H1 (cell line): Measurements from ENCODE around the gene HERC5. TPM values are rescaled to one million over a fixed set of nuclear protein-coding genes. Genes with fewer than 3 reads are reported as not detected.
A peak's percentile ranks its signal among the peaks of the same experiment; 100 is the strongest.

Source experiments
- CTCF ChIA-PET: fragments of 300-600 bp; sonication (Branson Sonifier 250); formaldehyde crosslinking; loops from one replicate; lab custom pipeline; 2021; ENCODE audit not compliant: partially characterized antibody; lab: Charles Lee
- POLR2A ChIA-PET: fragments of 300-600 bp; sonication (Branson Sonifier 250); formaldehyde crosslinking; loops from one replicate; lab custom pipeline; 2021; ENCODE audit warnings: inconsistent platforms; ENCODE audit not compliant: partially characterized antibody; lab: Charles Lee
- DNase-seq, 2 experiments: peaks; one replicate each; pipeline versions ENCODE4 v3.0.0 to v3.0.0-alpha.2; 2010 to 2022; ENCODE audit warnings: low spot score in 2 of 2, low read depth in 1 of 2, mixed read lengths in 1 of 2
- FAIRE-seq: peaks from 2 replicates; lab custom pipeline; 2011; peaks lifted over from hg19 to GRCh38; lab: Jason Lieb, UNC
- H2AFZ ChIP-seq: 2 replicates; pipeline ENCODE4 v1.8.1; 2012; ENCODE audit warnings: low read length, inconsistent platforms
- H2AK5ac ChIP-seq: 2 replicates; pipeline ENCODE4 v1.6.1; 2013; ENCODE audit warnings: low read depth, low read length
- H2BK120ac ChIP-seq: replicated peaks from 2 replicates; pipeline ENCODE3; 2013; ENCODE audit warnings: low read depth, low read length, inconsistent platforms
- H2BK12ac ChIP-seq: 2 replicates; pipeline ENCODE4 v1.6.1; 2013; ENCODE audit warnings: low read depth, low read length
- H2BK15ac ChIP-seq: 2 replicates; pipeline ENCODE4 v1.6.1; 2013; ENCODE audit warnings: low read length
- H2BK20ac ChIP-seq: 2 replicates; pipeline ENCODE4 v1.6.1; 2013; ENCODE audit warnings: low read length
- H2BK5ac ChIP-seq: 2 replicates; pipeline ENCODE4 v1.6.1; 2013; ENCODE audit warnings: low read depth, low read length
- H3K14ac ChIP-seq: 2 replicates; pipeline ENCODE4 v1.6.1; 2013; ENCODE audit warnings: inconsistent platforms; ENCODE audit not compliant: insufficient read length
- H3K18ac ChIP-seq: 2 replicates; pipeline ENCODE4 v1.6.1; 2013; ENCODE audit warnings: low read length; ENCODE audit errors: extremely low read depth
- H3K23ac ChIP-seq: 2 replicates; pipeline ENCODE4 v1.6.1; 2013; ENCODE audit warnings: inconsistent platforms; ENCODE audit not compliant: insufficient read length
- H3K23me2 ChIP-seq: 2 replicates; pipeline ENCODE4 v1.6.1; 2013; ENCODE audit warnings: low read depth, low read length
- H3K27ac ChIP-seq: 2 replicates; pipeline ENCODE4 v1.6.1; 2011; ENCODE audit warnings: low read depth, low read length, inconsistent platforms
- H3K27me3 ChIP-seq, 4 experiments: replicated peaks in 1 of 4; 1 replicate in 1 of 4; 2 replicates in 3 of 4; pipeline versions ENCODE4 v1.6.1 to v1.8.1; 2011 to 2013; ENCODE audit warnings: low read length in 3 of 4, mild to moderate bottlenecking in 3 of 4, inconsistent platforms in 2 of 4, mixed read lengths in 2 of 4, moderate library complexity in 1 of 4; ENCODE audit not compliant: control insufficient read depth in 3 of 4, insufficient read depth in 3 of 4; ENCODE audit errors: extremely low read depth in 1 of 4
- H3K36me3 ChIP-seq, 4 experiments: 2 replicates each; pipeline versions ENCODE4 v1.6.1 to v1.8.1; 2011 to 2013; ENCODE audit warnings: mild to moderate bottlenecking in 4 of 4, low read length in 3 of 4, moderate library complexity in 2 of 4, control low read depth in 1 of 4, inconsistent platforms in 1 of 4; ENCODE audit not compliant: insufficient read depth in 4 of 4, control insufficient read depth in 2 of 4
- H3K4ac ChIP-seq: replicated peaks from 2 replicates; pipeline ENCODE3; 2013; ENCODE audit warnings: low read length, low read depth, mixed read lengths, inconsistent platforms; ENCODE audit not compliant: insufficient read length
- H3K4me1 ChIP-seq, 4 experiments: replicated peaks in 1 of 4; 1 replicate in 1 of 4; 2 replicates in 3 of 4; pipeline versions ENCODE4 v1.6.1 to v1.8.1; 2011 to 2013; ENCODE audit warnings: low read length in 3 of 4, inconsistent platforms in 2 of 4, mixed read lengths in 1 of 4; ENCODE audit not compliant: insufficient read depth in 4 of 4, control insufficient read depth in 3 of 4
- H3K4me2 ChIP-seq, 2 experiments: 2 replicates each; pipeline versions ENCODE4 v1.6.1 to v1.8.1; 2011 to 2013; ENCODE audit warnings: low read depth in 2 of 2, low read length in 2 of 2, control low read depth in 1 of 2, inconsistent platforms in 1 of 2, mild to moderate bottlenecking in 1 of 2; ENCODE audit not compliant: insufficient read depth in 1 of 2
- H3K4me3 ChIP-seq, 4 experiments: fragments of 200-600, 300-600 bp in 1 of 4; sonication (generic), shearing (Covaris generic), sonication (Bioruptor Twin) in 1 of 4; 2 replicates each; pipeline versions ENCODE4 v1.5.1 to v1.8.1; 2011 to 2016; ENCODE audit warnings: low read length in 4 of 4, low read depth in 3 of 4, control low read depth in 2 of 4, inconsistent platforms in 2 of 4, mild to moderate bottlenecking in 2 of 4, mixed read lengths in 1 of 4, moderate library complexity in 1 of 4; ENCODE audit not compliant: insufficient read depth in 2 of 4; ENCODE audit errors: extremely low read depth in 1 of 4
- H3K56ac ChIP-seq: replicated peaks from 2 replicates; pipeline ENCODE3; 2013; ENCODE audit warnings: low read depth, mild to moderate bottlenecking, mixed read lengths, low read length, inconsistent platforms; ENCODE audit not compliant: insufficient read length
- H3K79me1 ChIP-seq: 2 replicates; pipeline ENCODE4 v1.6.1; 2013; ENCODE audit warnings: low read depth, low read length, control low read depth
- H3K79me2 ChIP-seq, 2 experiments: 2 replicates each; pipeline versions ENCODE4 v1.6.1 to v1.8.1; 2012 to 2013; ENCODE audit warnings: low read length in 2 of 2, mild to moderate bottlenecking in 2 of 2, inconsistent platforms in 1 of 2; ENCODE audit not compliant: insufficient read depth in 2 of 2, control insufficient read depth in 1 of 2
- H3K9ac ChIP-seq, 4 experiments: replicated peaks in 1 of 4; 1 replicate in 1 of 4; 2 replicates in 3 of 4; pipeline versions ENCODE4 v1.6.1 to v1.8.1; 2011 to 2013; ENCODE audit warnings: low read depth in 3 of 4, low read length in 3 of 4, control low read depth in 2 of 4, mild to moderate bottlenecking in 2 of 4, moderate library complexity in 2 of 4, inconsistent platforms in 1 of 4; ENCODE audit errors: extremely low read depth in 1 of 4
- H3K9me3 ChIP-seq, 2 experiments: 2 replicates each; pipeline versions ENCODE4 v1.6.1 to v1.8.1; 2012 to 2013; ENCODE audit warnings: mild to moderate bottlenecking in 2 of 2, moderate library complexity in 2 of 2, control low read depth in 1 of 2, inconsistent platforms in 1 of 2, low read depth in 1 of 2, low read length in 1 of 2, mixed read lengths in 1 of 2; ENCODE audit not compliant: insufficient read depth in 2 of 2
- H4K20me1 ChIP-seq, 2 experiments: replicated peaks in 1 of 2; 2 replicates each; pipeline versions ENCODE3 to v1.8.1; 2011 to 2013; ENCODE audit warnings: inconsistent platforms in 2 of 2, low read length in 2 of 2, mild to moderate bottlenecking in 1 of 2; ENCODE audit not compliant: insufficient read depth in 2 of 2, control insufficient read depth in 1 of 2
- H4K5ac ChIP-seq: 2 replicates; pipeline ENCODE4 v1.6.1; 2013; ENCODE audit warnings: low read length, low read depth, mixed read lengths, inconsistent platforms; ENCODE audit not compliant: insufficient read length
- H4K8ac ChIP-seq: 2 replicates; pipeline ENCODE4 v1.8.0; 2013; ENCODE audit warnings: mild to moderate bottlenecking, moderate library complexity, low read length, inconsistent platforms; ENCODE audit not compliant: insufficient read depth; ENCODE audit errors: extremely low read depth
- H4K91ac ChIP-seq: replicated peaks from 2 replicates; pipeline ENCODE3; 2013; ENCODE audit warnings: low read length, mixed read lengths, inconsistent platforms; ENCODE audit not compliant: insufficient read length
- ASH2L ChIP-seq: fragments of 200-600, 300-600 bp; sonication (generic); IDR thresholded peaks from one replicate; pipeline ENCODE4 v1.7.1; 2017; ENCODE audit warnings: low read length
- CBX8 ChIP-seq: fragments of 300-800, 300-1000 bp; sonication (generic); IDR thresholded peaks from 2 replicates; pipeline ENCODE4 v1.7.1; 2016; ENCODE audit warnings: low read depth, low read length, borderline replicate concordance
- EGR1 ChIP-seq: IDR thresholded peaks from 2 replicates; pipeline ENCODE4 v1.6.1; 2011; ENCODE audit warnings: low read depth, low read length, borderline replicate concordance
- GABPA ChIP-seq: IDR thresholded peaks from 2 replicates; pipeline ENCODE4 v1.6.1; 2011; ENCODE audit warnings: mild to moderate bottlenecking, low read length, moderate library complexity, borderline replicate concordance; ENCODE audit not compliant: insufficient read depth
- JUN ChIP-seq: IDR thresholded peaks from 2 replicates; pipeline ENCODE4 v1.6.1; 2011; ENCODE audit warnings: low read depth, mild to moderate bottlenecking, improper control_type of control experiment, low read length
- KDM5A ChIP-seq: fragments of 200-600 bp; IDR thresholded peaks from 2 replicates; pipeline ENCODE4 v1.7.1; 2012; ENCODE audit warnings: mild to moderate bottlenecking, low read length, inconsistent platforms, mixed read lengths
- NRF1 ChIP-seq: IDR thresholded peaks from 2 replicates; pipeline ENCODE4 v1.6.1; 2011; ENCODE audit warnings: mild to moderate bottlenecking, low read depth, low read length, improper control_type of control experiment
- SAP30 ChIP-seq: fragments of 300-600 bp; sonication (generic); IDR thresholded peaks from 2 replicates; pipeline ENCODE4 v1.7.1; 2012; ENCODE audit warnings: low read length, moderate library complexity, mild to moderate bottlenecking, inconsistent platforms; ENCODE audit not compliant: insufficient read depth, insufficient replicate concordance
- SIRT6 ChIP-seq: IDR thresholded peaks from one replicate; pipeline ENCODE4 v1.7.1; 2012; ENCODE audit warnings: low read length, inconsistent platforms
- SRF ChIP-seq: IDR thresholded peaks from 2 replicates; pipeline ENCODE4 v1.6.1; 2011; ENCODE audit warnings: mild to moderate bottlenecking, low read depth, low read length, moderate library complexity
- TCF12 ChIP-seq: IDR thresholded peaks from 2 replicates; pipeline ENCODE4 v1.6.1; 2011; ENCODE audit warnings: low read depth, mild to moderate bottlenecking, low read length
- ZNF274 ChIP-seq: IDR thresholded peaks from 2 replicates; pipeline ENCODE4 v1.7.0; 2012; ENCODE audit warnings: low read length, borderline replicate concordance; ENCODE audit errors: extremely low read depth
- WGBS, 2 experiments: shearing (Covaris generic) in 1 of 2; methylation state at CpG; one replicate each; pipeline versions ENCODE4 v1.1.6 to v1.1.7; 2013 to 2015; ENCODE audit warnings: low lambda C conversion rate in 2 of 2, mixed read lengths in 2 of 2, inconsistent platforms in 1 of 2, low coverage in 1 of 2, missing lambda C conversion rate in 1 of 2; ENCODE audit not compliant: insufficient replicate concordance in 2 of 2, insufficient coverage in 1 of 2, insufficient read length in 1 of 2; ENCODE audit errors: extremely low coverage in 1 of 2, missing lambda C conversion rate in 1 of 2; 5-methylcytosine and 5-hydroxymethylcytosine counted together
- polyA plus RNA-seq, 7 experiments: library from polyadenylated mRNA; depleted of rRNA in 3 of 7; stranded (reverse) in 5 of 7; unstranded in 2 of 7; fragments of >200 nt in 5 of 7; fragments of 200-250 nt in 2 of 7; gene quantifications; 1 replicate in 5 of 7; 2 replicates in 1 of 7; 4 replicates in 1 of 7; pipeline versions ENCODE4 v1.2.1 to v1.2.3, GENCODE V29; 2011 to 2013; ENCODE audit warnings: missing spikeins in 2 of 7, mixed read lengths in 2 of 7
- total RNA-seq: library from RNA; stranded (reverse); fragmentation: NEBNext Ultra II Directional; extraction: Animal tissue kit (Norgen Biotek cat#: 25700); gene quantifications from 2 replicates; pipeline ENCODE4 v1.2.1, GENCODE V29; 2021

HERC5 gene
- total and polyA plus RNA-seq, 2 of the 8 experiments (the other 6 are each of a cell fraction or from before 2014, with no cell fraction given), result 6.6 to 20.7 TPM

DNA sequence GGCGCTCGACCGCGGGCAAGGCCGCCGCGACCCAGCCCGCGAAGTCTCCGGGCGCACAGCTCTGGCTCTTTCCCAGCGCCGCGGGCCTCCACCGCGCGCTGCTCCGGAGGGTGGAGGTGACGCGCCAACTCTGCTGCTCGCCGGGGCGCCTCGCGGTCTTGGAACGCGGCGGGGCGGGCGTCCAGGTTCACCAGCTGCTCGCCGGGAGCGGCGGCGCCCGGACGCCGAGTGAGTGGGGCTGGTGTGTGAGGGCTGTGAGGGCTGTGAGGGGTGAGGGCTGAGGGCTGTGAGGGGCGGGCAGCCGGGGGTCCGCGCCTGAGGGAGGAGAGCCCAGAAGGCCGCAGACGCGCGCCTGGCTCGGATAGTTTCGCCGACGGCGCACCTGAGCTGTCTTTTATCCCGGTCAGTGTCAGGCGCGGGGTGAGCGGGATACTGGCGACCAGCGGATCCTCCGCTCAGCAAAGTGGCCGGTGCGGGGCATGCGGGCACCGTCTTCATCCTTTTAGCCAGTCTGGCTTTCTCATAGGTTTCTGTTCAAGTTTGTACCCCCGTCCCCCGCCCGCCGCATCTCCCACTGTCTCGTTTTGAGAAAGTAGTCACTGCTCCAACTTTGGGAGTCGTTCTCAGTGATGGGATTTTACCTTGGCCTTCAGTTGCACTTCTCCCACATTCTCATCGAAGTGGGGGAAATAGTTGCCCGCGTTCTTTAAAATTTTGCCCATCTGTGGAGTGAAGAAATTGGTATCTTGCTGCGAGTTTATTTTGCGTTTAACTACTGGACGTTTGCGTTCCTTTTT, 586 bp downstream of the HERC5 start:
- no peak overlapping the region for H2BK12ac ChIP-seq
- ChIA-PET POLR2A (interaction anchor here (1.0 to 2.4 kb wide), 8 partner anchors 9 to 173 kb away, joined by 3 to 8 read pairs (median 4); partner anchors contain the start of genes HERC6 and PPM1K), CTCF (interaction anchor here (0.7 to 3.3 kb wide), 20 partner anchors 10 to 266 kb away, joined by 3 to 17 read pairs (median 4); partner anchors contain the start of gene HERC6)
- peaks cover 0 to 8% (median 3%) of the 10 kb centered on the region in 4 experiments; a peak in 3 of 7 replicates for H3K4me1 ChIP-seq
- H2AFZ ChIP-seq, result peak overlapping the region; percentile 4; the same call in 1 of the 2 replicates
- peak overlapping the region; percentile 47 to 76 (median 62) for H3K4me3 ChIP-seq
- H2BK120ac ChIP-seq, result no peak overlapping the region
- H4K91ac ChIP-seq, result no peak overlapping the region
- H3K4ac ChIP-seq, result no peak overlapping the region
- peak overlapping the region; percentile 66; the same call in 1 of the 2 replicates for H3K18ac ChIP-seq
- no peak overlapping the region for H3K56ac ChIP-seq
- H3K9ac ChIP-seq, result peak overlapping the region in 3 of 4 experiments; percentile 35 to 57 (median 40); a peak in 4 of 7 replicates
- no peaks in the 10 kb centered on the region for H3K79me2 ChIP-seq
- peak overlapping the region; percentile 27 for H4K5ac ChIP-seq
- DNase-seq, result no peak
- no peak overlapping the region for H2AK5ac ChIP-seq
- H3K9me3 ChIP-seq, result peaks cover 5 to 9% of the 10 kb centered on the region in 2 experiments; a peak in 3 of 4 replicates
- H3K14ac ChIP-seq, result no peak overlapping the region
- WGBS, 2 experiments, result 5% methylated on average over 57 of the region's 75 CpGs; no CpG with 5 or more reads in 1 of the 2 experiments
- peaks cover 3% of the 10 kb centered on the region; the same call in 1 of the 2 replicates for H3K23me2 ChIP-seq
- peak overlapping the region; percentile 67 to 80 for H3K4me2 ChIP-seq
- H4K8ac ChIP-seq, result peak overlapping the region; percentile 86
- H3K79me1 ChIP-seq, result no peaks in the 10 kb centered on the region
- no peak overlapping the region for H3K27ac ChIP-seq
- H3K36me3 ChIP-seq, result no peaks in the 10 kb centered on the region; a peak in 2 of 8 replicates
- H2BK15ac ChIP-seq, result no peak overlapping the region
- H3K27me3 ChIP-seq, result peaks cover 0 to 14% (median 7%) of the 10 kb centered on the region in 4 experiments; a peak in 5 of 7 replicates
- no peak for FAIRE-seq
- no peaks in the 10 kb centered on the region for H4K20me1 ChIP-seq
- no peak overlapping the region for H3K23ac ChIP-seq
- no peak overlapping the region for H2BK20ac ChIP-seq
- H2BK5ac ChIP-seq, result no peak overlapping the region; the same call in 1 of the 2 replicates
- no peak for TF ChIP-seq SRF
- TF ChIP-seq EGR1, result no peak
- TF ChIP-seq CBX8, result no peak
- no peak for TF ChIP-seq KDM5A
- peak; percentile 49 for TF ChIP-seq ASH2L
- TF ChIP-seq SIRT6, result no peak
- no peak for TF ChIP-seq GABPA
- no peak for TF ChIP-seq JUN
- no peak for TF ChIP-seq ZNF274
- no peak for TF ChIP-seq SAP30
- no peak for TF ChIP-seq NRF1
- no peak for TF ChIP-seq TCF12
